Stimulated activated effector memory CD8-positive, alpha-beta T cell treated with anti-CD3 and anti-CD28 coated beads, Interleukin-12 subunit alpha, Interleukin-12 subunit beta, amount 100 ng/mL, for 72 hours (primary cell): ENCODE results near the gene GSTK1.
"Not testable (repeated sequence)": the region's sequence is repeated elsewhere in the genome, so short reads cannot be mapped to it uniquely, and the experiment has no call there.

Experiments used
- ATAC-seq: fragments of 150-1000 bp; cut with Tn5 transposase; 2 replicates; pipeline ENCODE4 v1.10.0; 2021
- DNase-seq, 2 donors: peaks; one replicate each; pipeline ENCODE4 v3.0.0; 2021 to 2022; ENCODE audit warnings: low spot score in 2 of 2
- H3K27ac Mint-ChIP-seq: one replicate; pipeline ENCODE4 v1.8.0; 2022; ENCODE audit warnings: mild to moderate bottlenecking, mixed read lengths
- H3K36me3 Mint-ChIP-seq: one replicate; pipeline ENCODE4 v1.8.0; 2022; ENCODE audit warnings: mild to moderate bottlenecking, mixed read lengths
- H3K4me1 Mint-ChIP-seq: one replicate; pipeline ENCODE4 v1.8.0; 2022; ENCODE audit warnings: mixed read lengths
- H3K4me3 Mint-ChIP-seq: one replicate; pipeline ENCODE4 v1.8.0; 2022; ENCODE audit warnings: mild to moderate bottlenecking, mixed read lengths
- H3K9me3 Mint-ChIP-seq: one replicate; pipeline ENCODE4 v1.8.0; 2022; ENCODE audit warnings: mixed read lengths

Gene GSTK1

GRCh38 chr7:143250199-143250598 is 13.0 kb upstream of the GSTK1 start:
- H3K9me3 Mint-ChIP-seq, result peaks cover 15% of the 10 kb centered on the region
- H3K4me3 Mint-ChIP-seq, result peak overlapping the region; percentile 9
- H3K4me1 Mint-ChIP-seq, result peaks cover 67% of the 10 kb centered on the region
- H3K36me3 Mint-ChIP-seq, result peaks cover 7% of the 10 kb centered on the region
- no peak for DNase-seq
- H3K27ac Mint-ChIP-seq, result peak overlapping the region; percentile 50
- ATAC-seq, result no peak

GRCh38 chr7:143250822-143251221 is 12.4 kb upstream of the GSTK1 start:
- Mint-ChIP-seq H3K4me3 (peak overlapping the region; percentile 9), H3K4me1 (peaks cover 67% of the 10 kb centered on the region), H3K9me3 (peaks cover 15% of the 10 kb centered on the region), H3K36me3 (peaks cover 7% of the 10 kb centered on the region), H3K27ac (peak overlapping the region; percentile 50)
- no peak for DNase-seq
- ATAC-seq, result no peak

- H3K27ac Mint-ChIP-seq, result peak overlapping the region; percentile 50
- H3K9me3 Mint-ChIP-seq, result peaks cover 10% of the 10 kb centered on the region
- H3K4me1 Mint-ChIP-seq, result peaks cover 65% of the 10 kb centered on the region
- ATAC-seq, result peak; percentile 58
- peaks cover 7% of the 10 kb centered on the region for H3K36me3 Mint-ChIP-seq
- H3K4me3 Mint-ChIP-seq, result no peak overlapping the region
- DNase-seq, result no peak
Observed at GRCh38 chr7:143252006-143252405, 11.2 kb upstream of the GSTK1 start.

GRCh38 chr7:143255564-143255963 is 7.7 kb upstream of the GSTK1 start:
- Mint-ChIP-seq H3K27ac (peak overlapping the region; percentile 21), H3K4me3 (no peak overlapping the region), H3K9me3 (peaks cover 5% of the 10 kb centered on the region), H3K36me3 (peaks cover 7% of the 10 kb centered on the region), H3K4me1 (peaks cover 56% of the 10 kb centered on the region)
- no peak for DNase-seq
- no peak for ATAC-seq

GRCh38 chr7:143256325-143256724 is 6.9 kb upstream of the GSTK1 start:
- Mint-ChIP-seq H3K9me3 (peaks cover 5% of the 10 kb centered on the region), H3K27ac (peak overlapping the region; percentile 21), H3K4me1 (peaks cover 48% of the 10 kb centered on the region), H3K4me3 (no peak overlapping the region), H3K36me3 (no peaks in the 10 kb centered on the region)
- DNase-seq, result no peak
- ATAC-seq, result peak; percentile 33

GRCh38 chr7:143256932-143257331 is 6.3 kb upstream of the GSTK1 start:
- Mint-ChIP-seq H3K36me3 (no peaks in the 10 kb centered on the region), H3K27ac (peak overlapping the region; percentile 21), H3K4me1 (peaks cover 45% of the 10 kb centered on the region), H3K4me3 (no peak overlapping the region), H3K9me3 (peaks cover 5% of the 10 kb centered on the region)
- ATAC-seq (peak; percentile 24), DNase-seq (no peak)

GRCh38 chr7:143257501-143257900 is 5.7 kb upstream of the GSTK1 start:
- peaks cover 43% of the 10 kb centered on the region for H3K4me1 Mint-ChIP-seq
- ATAC-seq, result no peak
- peak overlapping the region; percentile 53 for H3K27ac Mint-ChIP-seq
- peaks cover 5% of the 10 kb centered on the region for H3K9me3 Mint-ChIP-seq
- H3K4me3 Mint-ChIP-seq, result no peak overlapping the region
- DNase-seq, result no peak
- no peaks in the 10 kb centered on the region for H3K36me3 Mint-ChIP-seq

- H3K4me3 Mint-ChIP-seq, result peak overlapping the region; percentile 39
Observed at GRCh38 chr7:143258831-143259230, 4.4 kb upstream of the GSTK1 start.

GRCh38 chr7:143259765-143260164 is 3.5 kb upstream of the GSTK1 start:
- Mint-ChIP-seq H3K36me3 (peaks cover 8% of the 10 kb centered on the region), H3K4me1 (peaks cover 49% of the 10 kb centered on the region), H3K4me3 (peak overlapping the region; percentile 39)

More at GRCh38 chr7:143258831-143259230, 4.4 kb upstream of the GSTK1 start:
- peaks cover 41% of the 10 kb centered on the region for H3K4me1 Mint-ChIP-seq
- ATAC-seq (peak; percentile 46), DNase-seq (no peak)
- H3K36me3 Mint-ChIP-seq, result no peaks in the 10 kb centered on the region
- peaks cover under 1% of the 10 kb centered on the region for H3K9me3 Mint-ChIP-seq
- H3K27ac Mint-ChIP-seq, result peak overlapping the region; percentile 53

DNA sequence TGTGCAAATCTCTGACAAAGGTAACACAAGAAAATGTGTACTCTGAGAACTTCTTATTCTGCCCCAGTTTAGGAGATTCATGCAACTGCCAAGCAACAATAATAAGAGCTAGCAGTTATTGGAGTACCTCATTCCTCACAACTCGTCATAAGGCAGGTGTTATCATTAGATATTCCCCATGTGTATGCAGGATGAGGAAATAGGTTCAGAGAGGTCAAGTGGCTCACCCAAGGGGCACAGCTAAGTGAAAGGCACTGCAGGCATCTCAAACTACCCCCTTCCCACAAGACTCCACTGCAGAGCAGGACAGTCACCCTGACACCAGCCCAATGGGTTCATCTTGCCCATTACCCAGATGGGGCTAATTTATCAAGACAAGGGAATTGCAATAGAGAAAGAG is 1.3 kb upstream of the GSTK1 start:
- H3K9me3 Mint-ChIP-seq, result no peaks in the 10 kb centered on the region
- H3K4me1 Mint-ChIP-seq, result peaks cover 45% of the 10 kb centered on the region
- H3K36me3 Mint-ChIP-seq, result peaks cover 29% of the 10 kb centered on the region
- H3K4me3 Mint-ChIP-seq, result peak overlapping the region; percentile 99
- ATAC-seq (no peak), DNase-seq (no peak)
- H3K27ac Mint-ChIP-seq, result peak overlapping the region; percentile 98

More at GRCh38 chr7:143259765-143260164, 3.5 kb upstream of the GSTK1 start:
- ATAC-seq (no peak), DNase-seq (no peak)
- no peaks in the 10 kb centered on the region for H3K9me3 Mint-ChIP-seq
- peak overlapping the region; percentile 53 for H3K27ac Mint-ChIP-seq

DNA sequence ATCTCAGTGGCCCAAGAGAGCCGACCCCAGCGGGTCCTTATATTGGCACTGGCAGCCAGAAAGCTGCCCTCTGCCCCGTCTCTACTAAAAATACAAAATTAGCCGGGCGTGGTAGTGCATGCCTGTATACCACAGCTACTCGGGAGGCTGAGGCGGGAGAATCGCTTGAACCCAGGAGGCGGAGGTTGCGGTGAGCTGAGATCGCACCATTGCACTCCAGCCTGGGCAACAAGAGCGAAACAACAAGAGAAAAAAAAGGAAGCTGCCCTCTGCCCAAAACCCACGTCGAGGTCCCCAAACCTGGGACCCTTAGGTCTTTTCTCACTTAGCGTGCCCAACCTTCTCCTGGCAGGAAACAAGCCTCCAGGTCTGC is 941 bp downstream of the GSTK1 start:
- H3K4me1 Mint-ChIP-seq, result peaks cover 35% of the 10 kb centered on the region
- peaks cover 52% of the 10 kb centered on the region for H3K36me3 Mint-ChIP-seq
- H3K9me3 Mint-ChIP-seq, ATAC-seq, DNase-seq: not testable (repeated sequence)
- H3K27ac Mint-ChIP-seq, result peak overlapping the region; percentile 98
- H3K4me3 Mint-ChIP-seq, result peak overlapping the region; percentile 99

- peak overlapping the region; percentile 98 for H3K27ac Mint-ChIP-seq
- H3K4me3 Mint-ChIP-seq, result peak overlapping the region; percentile 99
- H3K9me3 Mint-ChIP-seq, result no peaks in the 10 kb centered on the region
- H3K36me3 Mint-ChIP-seq, result peaks cover 62% of the 10 kb centered on the region
- H3K4me1 Mint-ChIP-seq, result peaks cover 25% of the 10 kb centered on the region
- no peak for ATAC-seq
- DNase-seq, result no peak
Observed at GRCh38 chr7:143265017-143265693, 1.9 kb downstream of the GSTK1 start.

- no peak overlapping the region for H3K4me3 Mint-ChIP-seq
- H3K4me1 Mint-ChIP-seq, result peaks cover 25% of the 10 kb centered on the region
- peaks cover 72% of the 10 kb centered on the region for H3K36me3 Mint-ChIP-seq
- no peaks in the 10 kb centered on the region for H3K9me3 Mint-ChIP-seq
- ATAC-seq (no peak), DNase-seq (no peak)
- H3K27ac Mint-ChIP-seq, result peak overlapping the region; percentile 56
Observed at GRCh38 chr7:143269251-143269650, 6.0 kb downstream of the GSTK1 start.

DNA sequence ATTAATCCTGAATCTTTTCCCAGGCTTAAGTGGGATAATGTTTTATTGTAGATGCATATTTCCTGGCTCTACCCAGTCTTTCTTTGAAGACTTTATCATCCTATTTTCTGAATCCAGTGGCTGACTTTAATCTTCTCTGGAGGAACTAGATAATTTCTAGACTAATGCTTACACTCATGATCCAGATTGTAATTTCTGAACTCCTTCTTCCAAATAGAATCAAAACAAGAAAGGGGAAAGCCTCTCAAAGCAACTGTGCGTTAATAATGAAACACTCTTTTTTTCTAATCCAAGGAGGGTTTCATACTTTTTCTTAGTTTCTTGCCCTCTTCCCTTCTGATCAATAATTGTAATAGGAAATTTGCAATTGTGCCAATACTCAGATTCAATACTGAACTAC is 8.0 kb downstream of the GSTK1 start:
- ATAC-seq (peak; percentile 34), DNase-seq (no peak)
- Mint-ChIP-seq H3K4me3 (no peak overlapping the region), H3K27ac (no peak overlapping the region), H3K9me3 (no peaks in the 10 kb centered on the region), H3K36me3 (peaks cover 52% of the 10 kb centered on the region), H3K4me1 (peaks cover 11% of the 10 kb centered on the region)

- Mint-ChIP-seq H3K4me3 (no peak overlapping the region), H3K9me3 (no peaks in the 10 kb centered on the region), H3K36me3 (peaks cover 36% of the 10 kb centered on the region), H3K27ac (peak overlapping the region; percentile 65), H3K4me1 (peaks cover 11% of the 10 kb centered on the region)
- DNase-seq (no peak), ATAC-seq (no peak)
Observed at GRCh38 chr7:143272871-143273270, 9.6 kb downstream of the GSTK1 start.
